Large intestine (tissue), 3 donors: Measurements from ENCODE around the gene NMNAT2. TPM values are rescaled to one million over a fixed set of nuclear protein-coding genes. Genes with fewer than 3 reads are reported as not detected.
A peak's percentile ranks its signal among the peaks of the same experiment; 100 is the strongest.

Experiments used
- DNase-seq, 2 donors: peaks; one replicate each; pipeline versions ENCODE4 v3.0.0 to v3.0.0-alpha.2; 2013
- H3K27ac ChIP-seq: one replicate; pipeline ENCODE4 v1.5.1; 2013; ENCODE audit warnings: low read length
- H3K27me3 ChIP-seq: 2 replicates; pipeline ENCODE4 v1.6.1; 2013; ENCODE audit warnings: low read length; ENCODE audit not compliant: control insufficient read depth, insufficient read depth
- H3K36me3 ChIP-seq: 2 replicates; pipeline ENCODE4 v1.6.1; 2013; ENCODE audit warnings: low read length; ENCODE audit not compliant: control insufficient read depth, insufficient read depth
- H3K4me1 ChIP-seq: one replicate; pipeline ENCODE4 v1.6.1; 2013; ENCODE audit warnings: low read length; ENCODE audit not compliant: control insufficient read depth, insufficient read depth
- H3K4me3 ChIP-seq: one replicate; pipeline ENCODE4 v1.5.1; 2013; ENCODE audit warnings: low read length
- H3K9me3 ChIP-seq: one replicate; pipeline ENCODE4 v1.6.1; 2013; ENCODE audit warnings: mild to moderate bottlenecking, low read depth, low read length, moderate library complexity; ENCODE audit not compliant: control insufficient read depth
- WGBS: methylation state at CpG from one replicate; pipeline ENCODE4 v1.1.5; 2013; ENCODE audit warnings: low lambda C conversion rate; ENCODE audit not compliant: insufficient coverage; 5-methylcytosine and 5-hydroxymethylcytosine counted together
- polyA plus RNA-seq: library from polyadenylated mRNA; unstranded; fragments of 120-200 nt; gene quantifications from one replicate; pipeline ENCODE4 v1.2.1, GENCODE V29; 2013

NMNAT2 gene
- polyA plus RNA-seq, 1 donor, result 3.3 TPM

GRCh38 chr1:183233113-183233512, 185.1 kb downstream of the NMNAT2 start:
- Histone ChIP-seq H3K27ac (no peak overlapping the region), H3K4me3 (no peak overlapping the region), H3K9me3 (no peaks in the 10 kb centered on the region), H3K36me3 (peaks cover 35% of the 10 kb centered on the region), H3K4me1 (peaks cover 32% of the 10 kb centered on the region), H3K27me3 (no peaks in the 10 kb centered on the region)
- DNase-seq, result no peak

- Histone ChIP-seq H3K9me3 (no peaks in the 10 kb centered on the region), H3K36me3 (peaks cover 32% of the 10 kb centered on the region), H3K4me3 (no peak overlapping the region), H3K4me1 (peaks cover 27% of the 10 kb centered on the region), H3K27me3 (no peaks in the 10 kb centered on the region), H3K27ac (no peak overlapping the region)
- no CpG with 5 or more reads among the region's 1 CpG for WGBS
- no peak for DNase-seq
These were observed 186.6 kb downstream of the NMNAT2 start for GRCh38 chr1:183231545-183231944.

GRCh38 chr1:183230413-183230812, 187.8 kb downstream of the NMNAT2 start:
- H3K4me3 ChIP-seq, result no peak overlapping the region
- peaks cover 35% of the 10 kb centered on the region for H3K36me3 ChIP-seq
- no CpG with 5 or more reads among the region's 2 CpGs for WGBS
- H3K4me1 ChIP-seq, result peaks cover 19% of the 10 kb centered on the region
- no peaks in the 10 kb centered on the region for H3K27me3 ChIP-seq
- no peak overlapping the region for H3K27ac ChIP-seq
- DNase-seq, result no peak
- H3K9me3 ChIP-seq, result no peaks in the 10 kb centered on the region

- H3K36me3 ChIP-seq, result peaks cover 41% of the 10 kb centered on the region
- no peak for DNase-seq
- peak overlapping the region; percentile 2 for H3K27ac ChIP-seq
- no peaks in the 10 kb centered on the region for H3K9me3 ChIP-seq
- no peaks in the 10 kb centered on the region for H3K27me3 ChIP-seq
- WGBS, result 33% methylated on average over 1 of the region's 13 CpGs
- peaks cover 4% of the 10 kb centered on the region for H3K4me1 ChIP-seq
- no peak overlapping the region for H3K4me3 ChIP-seq
These were observed 189.6 kb downstream of the NMNAT2 start for GRCh38 chr1:183228347-183229220.

- WGBS, result no CpG with 5 or more reads among the region's 16 CpGs
- Histone ChIP-seq H3K36me3 (peaks cover 45% of the 10 kb centered on the region), H3K9me3 (no peaks in the 10 kb centered on the region), H3K27me3 (no peaks in the 10 kb centered on the region), H3K4me1 (peaks cover 4% of the 10 kb centered on the region), H3K4me3 (no peak overlapping the region), H3K27ac (peak overlapping the region; percentile 2)
- DNase-seq, result peak in 1 of 2 donors; percentile 26
These were observed 190.5 kb downstream of the NMNAT2 start for GRCh38 chr1:183227422-183228346.

GRCh38 chr1:183226963-183227362, 191.2 kb downstream of the NMNAT2 start:
- DNase-seq, result no peak
- WGBS, result 85% methylated on average over 3 of the region's 4 CpGs
- Histone ChIP-seq H3K27me3 (no peaks in the 10 kb centered on the region), H3K36me3 (peaks cover 43% of the 10 kb centered on the region), H3K4me3 (no peak overlapping the region), H3K4me1 (peaks cover 4% of the 10 kb centered on the region), H3K27ac (no peak overlapping the region), H3K9me3 (no peaks in the 10 kb centered on the region)

GRCh38 chr1:183226361-183226760, 191.8 kb downstream of the NMNAT2 start:
- H3K27ac ChIP-seq, result no peak overlapping the region

GRCh38 chr1:183223467-183223866, 194.7 kb downstream of the NMNAT2 start:
- no peak overlapping the region for H3K4me3 ChIP-seq
- no peaks in the 10 kb centered on the region for H3K27me3 ChIP-seq
- no peak overlapping the region for H3K27ac ChIP-seq
- no peaks in the 10 kb centered on the region for H3K9me3 ChIP-seq
- peaks cover 4% of the 10 kb centered on the region for H3K4me1 ChIP-seq
- peaks cover 50% of the 10 kb centered on the region for H3K36me3 ChIP-seq
- no peak for DNase-seq
- no CpG with 5 or more reads among the region's 3 CpGs for WGBS

More at GRCh38 chr1:183226361-183226760, 191.8 kb downstream of the NMNAT2 start:
- 80% methylated on average over 1 of the region's 4 CpGs for WGBS
- Histone ChIP-seq H3K4me1 (peaks cover 4% of the 10 kb centered on the region), H3K36me3 (peaks cover 43% of the 10 kb centered on the region), H3K9me3 (no peaks in the 10 kb centered on the region), H3K27me3 (no peaks in the 10 kb centered on the region), H3K4me3 (no peak overlapping the region)
- no peak for DNase-seq

GRCh38 chr1:183222909-183223308, 195.3 kb downstream of the NMNAT2 start:
- Histone ChIP-seq H3K27ac (no peak overlapping the region), H3K4me3 (no peak overlapping the region), H3K9me3 (no peaks in the 10 kb centered on the region), H3K27me3 (no peaks in the 10 kb centered on the region), H3K4me1 (no peaks in the 10 kb centered on the region), H3K36me3 (peaks cover 50% of the 10 kb centered on the region)
- DNase-seq, result no peak
- no CpG with 5 or more reads among the region's 3 CpGs for WGBS

GRCh38 chr1:183219616-183220009, 198.6 kb downstream of the NMNAT2 start:
- Histone ChIP-seq H3K27ac (peak overlapping the region; percentile 27), H3K36me3 (peaks cover 63% of the 10 kb centered on the region), H3K27me3 (no peaks in the 10 kb centered on the region), H3K4me1 (no peaks in the 10 kb centered on the region), H3K4me3 (no peak overlapping the region), H3K9me3 (no peaks in the 10 kb centered on the region)
- no peak for DNase-seq
